NOMO-1 (cell line): ENCODE data around the gene UNC13C.
A peak's percentile ranks its signal among the peaks of the same experiment; 100 is the strongest.

Experiments
- DNase-seq, 2 experiments: peaks; one replicate each; lab custom pipeline; 2025; ENCODE audit not compliant: unreplicated experiment in 2 of 2; lab: John Stamatoyannopoulos, UW

UNC13C gene

DNA sequence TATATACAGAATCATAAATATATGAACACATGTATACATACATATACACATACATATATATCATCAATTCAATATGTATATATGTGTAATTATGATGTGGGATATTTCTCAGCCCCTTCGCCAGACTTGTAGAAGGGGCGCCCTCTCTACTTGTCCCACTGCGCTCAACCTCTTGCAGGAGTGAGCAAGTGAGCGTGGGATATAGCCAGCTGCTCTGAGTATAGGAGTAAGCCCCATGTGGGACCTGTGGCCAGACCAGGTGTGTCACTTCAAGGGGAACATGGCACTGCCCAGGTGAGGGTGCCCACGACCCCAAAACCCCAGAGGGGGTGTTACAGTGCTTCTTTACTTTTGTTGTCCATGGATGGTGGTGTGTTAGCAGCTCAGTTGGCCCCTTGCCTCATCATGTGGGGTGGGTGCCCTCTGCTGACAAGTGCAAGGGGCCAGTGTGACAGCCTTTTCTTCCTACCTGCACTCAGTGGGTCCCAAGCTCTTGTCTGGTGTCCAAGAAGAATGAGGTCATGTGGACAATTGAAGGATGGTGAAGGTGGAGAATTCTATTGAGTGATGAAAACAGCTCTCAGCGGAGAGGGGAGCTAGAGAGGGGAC is 304.1 kb downstream of the UNC13C start:
- DNase-seq = no peak

DNA sequence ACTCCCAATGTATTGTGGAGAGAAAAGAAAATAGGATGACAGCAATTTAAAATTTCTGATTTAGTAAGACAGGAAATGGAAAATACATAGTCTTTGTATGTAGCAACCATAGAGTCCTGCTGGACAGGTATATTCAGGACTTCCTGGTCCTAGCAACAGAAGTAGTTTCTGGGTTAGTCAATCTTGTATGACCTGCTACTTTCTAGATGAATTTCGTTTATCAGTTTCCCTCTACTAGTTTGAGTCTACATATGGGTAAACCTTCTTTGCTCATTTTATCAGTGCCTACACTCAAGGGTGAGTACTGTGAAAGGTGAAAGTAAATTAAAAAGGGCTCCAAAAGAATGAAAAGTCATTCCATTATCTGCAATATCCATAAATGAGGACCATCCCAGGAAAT is 309.8 kb downstream of the UNC13C start:
- no peak for DNase-seq

DNA sequence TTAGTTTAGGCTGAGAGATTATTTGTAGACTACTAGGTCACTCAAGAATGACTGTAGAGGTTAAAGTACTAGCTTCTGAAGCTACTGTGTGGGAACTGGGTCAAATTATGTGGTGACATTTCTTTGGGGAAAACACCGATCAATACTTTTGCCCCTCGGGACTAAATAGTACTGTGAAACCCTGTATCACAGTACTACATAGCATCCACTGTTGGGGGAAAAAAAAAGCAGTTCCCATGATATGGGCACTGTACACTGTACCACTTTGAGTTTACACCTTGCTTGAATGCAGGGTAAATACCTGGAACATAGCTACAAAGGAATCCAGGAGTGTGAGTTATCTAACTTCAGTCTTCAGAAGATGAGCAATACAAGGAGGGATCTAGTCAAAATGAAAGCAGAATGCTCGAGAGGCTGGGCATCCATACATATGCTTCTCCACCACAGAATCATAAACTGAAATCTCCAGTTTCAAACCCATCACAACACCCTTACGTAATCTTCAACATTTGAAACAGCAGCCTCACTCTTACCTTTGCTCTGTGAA is 311.4 kb downstream of the UNC13C start:
- DNase-seq = peak in 1 of 2 experiments; percentile 34

DNA sequence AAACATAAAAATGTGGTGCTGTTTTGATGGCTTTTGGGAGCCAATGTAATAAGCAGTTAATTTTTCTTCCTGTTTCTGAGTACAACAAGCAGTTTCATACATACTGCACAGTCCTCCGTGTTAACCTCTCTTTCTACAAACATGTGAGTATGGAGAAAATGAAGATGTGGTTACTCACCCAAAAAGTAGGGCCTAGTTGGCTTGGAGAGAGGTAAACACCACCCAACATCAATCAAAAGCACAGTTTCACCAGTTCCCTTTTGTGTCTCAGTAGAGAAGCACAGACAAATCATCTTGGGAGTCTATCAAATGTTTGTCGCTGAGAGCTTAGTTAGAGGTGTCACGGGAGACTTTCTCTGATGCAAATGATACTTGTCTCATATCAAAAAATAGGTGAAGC is 320.2 kb downstream of the UNC13C start:
- DNase-seq = peak; percentile 86 to 93

DNA sequence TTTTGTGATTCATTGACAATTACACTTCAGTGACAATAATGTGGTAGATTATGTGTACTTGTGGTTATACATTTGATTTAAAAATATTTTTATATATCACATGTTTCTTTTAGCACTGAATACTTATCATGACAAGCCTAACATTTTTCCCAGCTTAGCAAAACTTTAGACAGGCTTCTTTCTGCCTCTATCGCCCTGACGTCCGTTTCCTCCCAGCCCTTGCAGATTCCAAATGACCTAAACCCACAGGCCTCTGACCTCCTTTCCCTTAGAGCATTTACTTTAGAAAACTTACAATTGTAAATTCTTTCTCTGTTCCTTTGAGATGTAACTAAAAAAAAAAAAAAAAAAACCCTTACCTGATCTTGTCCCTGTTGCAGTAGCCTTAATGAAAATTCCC is 326.1 kb downstream of the UNC13C start:
- DNase-seq = no peak

DNA sequence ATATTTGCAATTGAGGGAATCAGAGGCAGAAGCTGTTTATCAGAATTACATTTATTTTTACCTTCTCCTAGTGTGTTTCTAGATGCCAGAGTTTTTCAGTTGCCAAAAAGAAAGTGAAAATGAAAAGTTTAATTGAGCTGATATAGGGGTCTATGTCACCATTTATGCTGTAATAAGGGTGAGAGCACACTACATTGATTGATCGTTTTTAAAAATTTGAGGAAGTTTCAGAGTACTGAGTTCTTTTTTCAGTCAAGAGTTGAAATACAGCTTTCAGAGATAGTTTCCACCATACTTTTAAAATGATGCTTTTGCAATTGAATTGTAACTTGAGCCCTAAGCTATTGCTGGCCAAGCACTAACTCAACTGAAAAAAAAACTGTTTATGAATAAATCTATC is 326.9 kb downstream of the UNC13C start:
- DNase-seq = peak; percentile 33 to 74

DNA sequence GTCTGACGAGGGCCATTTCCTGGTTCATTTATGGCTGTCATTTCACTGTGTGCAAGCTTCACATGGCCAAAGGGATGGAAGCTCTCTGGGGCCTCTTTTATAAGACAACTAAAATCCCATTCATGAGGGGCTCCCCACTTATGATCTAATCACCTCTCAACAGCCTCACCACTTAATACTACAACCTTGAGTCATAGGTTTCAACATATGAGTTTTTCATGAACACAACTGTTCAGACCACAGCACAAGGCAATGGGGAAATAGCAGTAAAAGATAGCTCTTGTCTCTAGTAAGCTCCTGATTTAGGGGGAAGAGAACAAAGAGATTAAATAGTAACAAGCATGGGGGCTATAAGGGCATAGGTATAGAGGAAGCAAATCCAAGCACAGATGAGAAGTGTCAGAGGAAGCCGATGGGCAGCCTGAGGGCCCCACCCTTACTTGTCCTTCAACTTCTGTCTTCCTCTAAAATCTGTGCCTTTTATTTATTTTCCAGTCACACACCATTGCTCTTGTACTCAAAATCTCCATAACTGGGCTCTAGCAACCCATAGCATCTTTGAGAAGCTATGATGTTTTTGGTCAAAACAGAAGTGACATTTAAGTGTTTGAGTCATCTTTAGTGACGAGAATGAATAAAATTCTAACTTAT is 329.1 kb downstream of the UNC13C start:
- peak; percentile 59 to 85 for DNase-seq

DNA sequence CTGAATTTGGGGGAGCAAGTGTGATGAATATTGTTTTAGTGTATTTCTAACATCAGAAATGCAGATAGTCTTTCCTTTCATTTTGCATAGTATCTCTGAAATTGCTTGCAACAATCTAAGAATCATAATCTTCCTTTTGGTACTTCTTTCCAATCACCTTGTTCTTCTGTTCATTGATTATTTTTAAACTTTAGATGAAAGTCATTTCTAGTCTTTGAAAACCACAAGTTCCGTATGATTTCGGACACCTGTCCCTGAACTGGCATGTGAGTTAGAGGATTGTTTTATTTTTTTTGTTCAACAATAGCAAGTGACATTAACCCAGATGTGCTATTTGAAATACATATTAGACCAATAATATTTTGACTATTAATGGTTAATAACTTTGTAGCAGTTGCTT is 329.7 kb downstream of the UNC13C start:
- no peak for DNase-seq

DNA sequence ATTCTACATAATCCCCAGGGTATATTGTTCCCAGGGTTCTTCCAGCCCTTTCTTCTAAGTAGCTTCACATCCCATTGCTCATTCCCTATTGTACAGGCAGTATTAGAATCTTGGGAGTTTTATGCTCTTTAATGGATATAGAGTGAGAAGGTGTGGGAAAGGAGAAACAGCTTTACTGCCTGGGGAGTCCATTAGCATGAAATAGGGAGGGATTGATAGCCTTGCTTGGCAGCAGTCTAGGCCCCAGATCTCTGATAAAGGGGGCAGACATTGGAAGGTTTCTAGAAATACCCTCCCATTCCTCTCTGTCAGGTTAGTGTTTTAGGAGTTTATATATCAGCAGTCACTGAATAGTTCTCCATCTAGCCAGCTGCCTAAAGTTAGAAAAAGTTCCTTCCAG is 334.3 kb downstream of the UNC13C start:
- DNase-seq = no peak

DNA sequence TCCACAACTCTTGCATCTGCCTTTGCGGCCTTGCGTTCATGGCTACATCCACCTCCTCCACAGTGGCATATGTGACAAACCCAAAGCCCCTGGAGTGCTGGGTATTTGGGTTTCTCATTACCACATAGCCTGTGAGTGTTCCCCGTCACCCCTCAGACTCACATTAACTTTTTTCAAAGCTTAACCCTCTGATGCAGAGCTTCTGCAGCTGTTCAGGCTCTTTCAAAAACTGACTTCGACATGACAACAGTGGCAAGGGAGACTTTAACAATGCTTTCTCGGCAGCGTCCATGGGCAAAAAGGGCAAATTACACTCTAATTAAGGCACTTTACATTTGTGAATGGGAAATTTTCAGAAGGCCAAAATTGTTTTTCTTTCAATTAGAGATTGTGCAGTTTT is 343.2 kb downstream of the UNC13C start:
- DNase-seq = no peak

DNA sequence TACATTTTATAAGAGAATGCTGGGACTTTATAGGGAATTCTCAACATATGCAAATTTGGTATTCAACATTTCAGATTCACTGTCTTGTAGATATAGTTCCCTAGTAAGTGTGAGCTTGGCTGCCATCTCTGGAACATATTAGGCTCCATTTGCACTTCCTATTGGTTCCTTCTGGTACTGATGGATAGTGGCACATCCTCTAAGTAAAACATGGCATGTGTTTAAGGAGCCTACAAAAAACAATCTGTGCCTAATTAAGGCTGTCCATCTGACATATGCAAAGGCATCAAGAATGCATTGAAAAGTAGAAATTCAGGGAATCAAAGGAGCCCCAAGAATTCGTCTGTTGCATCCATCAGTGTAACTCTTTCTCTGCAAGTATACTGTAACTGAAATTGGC is 344.1 kb downstream of the UNC13C start:
- no peak for DNase-seq

DNA sequence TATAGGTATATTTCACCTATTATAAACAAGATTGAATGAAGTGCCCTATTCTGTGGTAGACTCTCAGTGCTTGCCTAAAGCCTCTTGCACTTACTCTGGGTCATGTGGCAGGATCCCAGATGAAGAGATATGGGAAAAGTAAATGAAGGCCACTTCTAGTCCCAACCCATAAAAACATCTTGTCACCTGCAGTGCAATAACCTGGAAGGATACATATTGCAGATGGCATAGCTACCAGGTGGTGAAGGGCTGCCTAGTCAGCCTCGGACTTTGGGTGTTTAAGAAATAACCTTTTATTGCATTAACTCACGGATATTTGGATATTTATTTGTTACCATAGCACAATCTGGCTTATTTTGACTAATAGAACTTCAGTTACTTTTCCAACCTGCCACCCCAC is 367.1 kb downstream of the UNC13C start:
- no peak for DNase-seq

DNA sequence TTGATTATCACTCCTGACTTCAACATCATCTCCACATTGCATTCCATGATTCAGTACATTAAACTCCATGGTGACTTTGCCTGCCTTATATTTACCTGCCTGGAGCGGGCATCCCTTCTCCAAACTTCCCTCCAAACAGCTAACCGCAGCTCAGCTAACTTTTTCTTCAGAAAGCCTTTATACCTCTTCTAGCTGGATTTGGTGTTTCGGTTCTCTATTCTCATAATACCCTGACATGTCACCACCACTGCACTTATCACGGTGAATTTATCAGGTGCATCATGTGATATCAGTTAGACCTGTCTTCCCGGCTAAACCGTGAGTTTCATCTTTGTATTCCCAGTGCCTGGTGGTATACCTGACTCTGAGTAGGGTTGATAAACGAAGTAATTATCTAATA is 367.6 kb downstream of the UNC13C start:
- no peak for DNase-seq

DNA sequence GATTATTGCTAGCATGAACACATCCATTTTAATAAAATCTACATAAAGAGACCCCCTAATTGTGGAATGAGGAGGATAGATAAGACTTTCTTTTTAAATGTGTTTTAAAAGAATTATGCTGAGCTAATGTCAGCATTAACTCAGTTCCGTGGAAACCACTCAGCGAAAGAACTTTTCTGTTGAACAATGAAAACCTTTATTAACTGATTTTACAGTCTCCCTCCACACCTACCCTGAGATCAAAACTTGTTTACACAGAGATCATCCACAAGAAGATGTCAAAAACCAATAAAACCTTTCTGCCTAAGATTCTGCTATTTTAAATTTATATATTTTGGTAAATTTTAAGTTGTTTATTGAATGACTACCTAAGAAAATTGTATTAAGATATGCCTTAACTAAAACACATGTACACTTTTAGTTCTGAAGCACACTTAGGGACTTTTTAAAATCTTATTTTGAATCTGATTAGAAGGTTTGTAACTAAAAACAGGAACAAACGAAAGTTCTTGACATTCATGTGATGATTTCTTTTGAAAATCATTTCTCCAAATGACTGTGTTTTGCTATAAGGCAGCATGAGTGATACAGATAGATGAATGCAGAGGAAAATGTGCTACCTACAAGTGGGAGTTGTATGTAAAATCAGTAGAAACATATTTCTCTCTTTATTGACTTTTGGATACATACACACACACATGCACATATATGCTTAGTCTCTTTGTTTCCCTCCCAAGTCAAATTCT is 369.0 kb downstream of the UNC13C start:
- DNase-seq = no peak

DNA sequence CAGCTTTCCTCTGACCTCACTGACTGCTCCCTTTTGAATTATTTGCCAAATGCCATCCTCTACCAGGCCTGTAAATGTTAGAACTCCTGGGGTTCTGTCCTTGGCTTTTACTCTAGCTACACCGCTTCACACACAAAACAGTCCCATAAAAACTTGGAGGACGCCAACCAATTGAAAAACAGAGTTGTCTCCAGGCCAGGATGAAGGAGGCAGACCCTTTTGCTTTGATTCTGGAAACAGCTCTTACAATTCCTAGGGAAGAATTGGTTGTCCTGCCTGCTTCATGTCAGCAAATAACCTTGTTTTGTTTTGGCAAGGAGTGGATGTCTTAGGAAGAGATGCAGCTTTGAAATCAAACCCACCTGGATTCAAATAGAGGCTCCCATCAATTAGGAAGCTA is 375.5 kb downstream of the UNC13C start:
- no peak for DNase-seq

DNA sequence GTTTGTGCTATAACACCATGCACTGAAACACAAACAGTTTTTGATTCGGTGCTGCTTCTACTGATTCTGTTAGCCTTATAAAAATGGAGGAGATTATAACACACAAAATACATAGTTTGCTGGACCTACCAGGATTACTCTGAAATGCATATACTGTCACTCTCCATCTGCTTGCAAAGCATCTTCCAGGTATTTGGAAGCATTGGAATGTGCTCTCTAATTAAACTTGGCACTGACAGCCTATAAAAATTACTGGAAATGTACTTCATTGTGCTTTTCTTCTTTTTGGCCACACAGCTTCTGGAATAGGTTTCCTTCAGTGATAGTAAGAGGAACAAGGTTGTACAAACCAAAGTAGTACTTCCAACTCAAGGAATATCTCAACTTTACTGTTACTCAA is 376.1 kb downstream of the UNC13C start:
- DNase-seq = no peak

DNA sequence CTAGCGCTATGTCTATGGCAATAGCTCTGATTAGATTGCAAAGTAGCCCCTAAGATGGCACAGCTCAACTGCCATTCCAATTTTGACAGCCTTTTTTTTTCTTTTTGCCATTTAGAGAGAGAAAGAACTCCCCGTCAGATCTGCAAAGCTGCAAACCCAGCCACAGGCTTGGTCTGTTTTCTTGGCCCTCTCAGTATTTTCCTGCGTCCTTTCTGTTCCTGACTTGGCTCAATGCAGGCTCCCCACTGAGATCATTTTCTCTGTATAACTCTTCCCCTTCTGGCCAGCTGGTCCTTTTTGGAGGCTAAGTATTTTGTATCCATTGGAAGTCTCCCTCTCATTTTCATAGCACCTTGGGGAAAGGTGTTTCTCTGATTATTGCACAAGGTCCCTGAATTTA is 386.7 kb downstream of the UNC13C start:
- DNase-seq = no peak

DNA sequence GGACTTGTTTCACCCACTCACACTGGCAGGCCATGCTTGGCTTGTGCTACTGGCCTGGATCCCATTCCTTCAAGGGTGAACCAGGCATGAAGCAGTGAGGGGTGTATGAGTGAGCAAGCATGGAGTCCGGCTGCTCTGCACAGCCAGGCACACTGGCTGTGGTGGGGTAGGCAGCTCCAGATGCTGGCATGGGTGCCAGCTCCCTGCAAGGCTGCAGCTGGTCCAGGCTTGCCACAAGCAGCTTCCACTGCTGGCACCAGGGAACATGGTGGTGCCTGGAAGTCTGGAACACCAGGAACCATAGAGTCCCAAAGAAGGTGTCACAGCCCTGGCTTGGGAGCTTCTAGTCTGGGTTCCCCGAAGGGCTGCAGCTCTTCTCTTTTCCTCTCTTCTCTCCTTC is 395.1 kb downstream of the UNC13C start:
- no peak for DNase-seq

DNA sequence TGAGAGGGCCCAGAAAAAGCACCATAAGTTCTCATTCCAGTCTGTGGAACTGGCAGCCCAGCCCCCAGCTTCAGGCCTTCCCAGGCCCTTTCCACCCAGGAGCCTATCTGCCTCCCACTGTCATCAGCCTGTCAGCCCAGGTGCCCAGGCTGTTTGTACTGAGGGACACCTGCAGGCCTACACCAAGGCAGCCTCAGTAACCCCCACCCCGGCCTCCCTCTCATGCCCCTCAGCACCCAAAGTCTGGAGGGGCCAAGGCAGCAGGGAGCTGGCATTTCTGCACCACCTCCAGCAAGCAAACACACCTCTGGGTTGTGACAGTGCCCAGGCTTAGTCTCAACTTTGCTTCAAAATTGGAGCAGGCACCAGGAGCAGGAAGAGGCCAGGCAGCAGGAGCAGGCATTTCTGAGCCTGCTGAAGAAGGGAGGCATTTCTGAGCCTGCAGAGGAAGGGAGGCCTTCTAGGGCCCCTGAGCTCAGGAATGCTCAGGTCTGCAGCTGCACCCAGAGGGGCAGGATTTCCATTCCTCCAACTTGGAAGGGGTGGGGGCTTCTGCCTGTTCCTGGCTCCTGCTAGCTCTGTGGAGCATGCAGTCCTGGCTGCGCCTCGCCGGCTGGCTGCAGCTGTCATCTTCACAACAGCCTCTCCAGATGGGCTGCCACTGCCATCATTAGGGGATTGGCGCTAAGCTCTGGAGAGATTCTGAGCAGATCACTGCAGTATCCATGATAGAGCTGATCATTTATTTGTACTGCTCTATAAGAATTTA is 396.1 kb downstream of the UNC13C start:
- DNase-seq = no peak

DNA sequence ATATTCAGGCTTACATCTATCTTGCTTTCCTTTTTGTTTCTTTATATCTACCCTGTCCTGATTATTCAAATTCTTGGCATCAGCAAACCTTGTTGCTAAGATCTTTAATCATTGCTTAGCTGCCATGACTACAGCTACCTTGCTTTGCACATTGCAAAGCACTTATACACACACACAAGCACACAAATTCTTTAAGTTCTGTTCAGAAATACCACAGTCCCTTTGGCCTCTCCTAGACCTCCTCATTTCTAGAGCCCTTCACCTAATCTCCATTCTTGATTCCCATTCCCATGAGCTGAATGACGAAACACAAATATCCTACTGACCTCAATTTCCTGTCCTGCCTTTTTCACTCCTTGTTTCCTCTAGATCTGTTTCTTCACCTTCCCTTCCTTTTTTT is 409.6 kb downstream of the UNC13C start:
- DNase-seq = no peak

DNA sequence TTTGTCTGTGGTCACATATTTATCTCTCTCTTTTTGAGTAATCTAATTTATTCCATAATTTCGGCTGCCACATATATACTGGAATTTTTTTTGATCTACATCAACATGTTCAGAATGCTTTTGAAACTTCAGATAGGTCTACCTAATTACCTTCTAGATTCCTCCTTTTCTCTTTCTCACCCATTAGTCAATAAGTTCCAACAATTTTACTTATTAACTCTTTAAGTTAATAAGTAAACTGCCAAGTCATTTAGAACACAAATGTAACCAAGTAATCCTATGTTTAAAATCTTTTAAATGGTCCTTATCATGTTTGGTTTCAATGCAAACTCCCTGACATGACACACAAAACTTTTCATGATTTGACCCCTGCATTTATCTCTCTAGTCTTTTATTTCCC is 410.5 kb downstream of the UNC13C start:
- DNase-seq = no peak
